ENCODE data around the gene FN1. TPM values are rescaled to one million over a fixed set of nuclear protein-coding genes. Genes with fewer than 3 reads are reported as not detected.
"Not testable (repeated sequence)": the region's sequence is repeated elsewhere in the genome, so short reads cannot be mapped to it uniquely, and the experiment has no call there.

FN1 gene
- total RNA-seq, 1 experiment from 2014 or later, result 143 TPM

DNA sequence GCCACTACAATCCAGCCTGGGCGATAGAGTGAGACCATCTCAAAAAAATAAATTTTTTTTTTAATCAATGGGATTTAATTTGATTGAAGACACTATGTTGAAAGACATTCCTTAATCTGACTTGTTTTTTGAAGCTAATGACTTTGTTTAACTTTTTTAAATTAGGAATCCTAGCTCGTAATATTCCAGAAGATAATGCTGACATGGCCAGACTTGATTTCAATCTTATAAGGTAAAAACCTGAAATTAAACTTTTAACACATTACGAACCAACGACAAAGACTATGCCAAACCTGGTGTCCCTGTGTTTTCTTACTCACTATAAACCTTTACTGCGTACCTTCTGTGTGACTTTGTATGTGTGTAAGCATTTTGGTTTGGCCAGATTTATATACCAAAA lies 116.4 kb downstream of the FN1 start:
- no peaks in the 10 kb centered on the region for H3K9me3 ChIP-seq (replicated peaks)
- H3K36me3 ChIP-seq, result peaks cover 59% of the 10 kb centered on the region

GRCh38 chr2:215316336-215316735 lies 119.5 kb downstream of the FN1 start:
- peaks cover 3% of the 10 kb centered on the region; the same call in 1 of the 2 replicates for H3K4me1 ChIP-seq
- no peaks in the 10 kb centered on the region for H3K27me3 ChIP-seq
- H3K4me3 ChIP-seq, result no peak overlapping the region
- H3K9me3 ChIP-seq (replicated peaks), result no peaks in the 10 kb centered on the region
- no peak for DNase-seq
- H3K27ac ChIP-seq, result no peak overlapping the region
- peaks cover 52% of the 10 kb centered on the region for H3K36me3 ChIP-seq

More for the DNA sequence above, 116.4 kb downstream of the FN1 start:
- H3K4me1 ChIP-seq, result no peaks in the 10 kb centered on the region
- no peak overlapping the region for H3K27ac ChIP-seq
- no peak overlapping the region for H3K4me3 ChIP-seq
- no peak for DNase-seq
- no peaks in the 10 kb centered on the region for H3K27me3 ChIP-seq

- Histone ChIP-seq H3K4me3 (no peak overlapping the region), H3K27ac (no peak overlapping the region), H3K4me1 (peaks cover 3% of the 10 kb centered on the region; the same call in 1 of the 2 replicates), H3K36me3 (peaks cover 45% of the 10 kb centered on the region), H3K9me3 (replicated peaks) (no peaks in the 10 kb centered on the region), H3K27me3 (no peaks in the 10 kb centered on the region)
- no peak for DNase-seq
Measured at GRCh38 chr2:215315301-215315700, 120.6 kb downstream of the FN1 start.

GRCh38 chr2:215314896-215315295 lies 121.0 kb downstream of the FN1 start:
- no peaks in the 10 kb centered on the region for H3K9me3 ChIP-seq (replicated peaks)
- peaks cover 3% of the 10 kb centered on the region; the same call in 1 of the 2 replicates for H3K4me1 ChIP-seq
- H3K4me3 ChIP-seq, result no peak overlapping the region
- H3K27me3 ChIP-seq, result no peaks in the 10 kb centered on the region
- no peak overlapping the region for H3K27ac ChIP-seq
- peaks cover 41% of the 10 kb centered on the region for H3K36me3 ChIP-seq
- DNase-seq, result no peak

DNA sequence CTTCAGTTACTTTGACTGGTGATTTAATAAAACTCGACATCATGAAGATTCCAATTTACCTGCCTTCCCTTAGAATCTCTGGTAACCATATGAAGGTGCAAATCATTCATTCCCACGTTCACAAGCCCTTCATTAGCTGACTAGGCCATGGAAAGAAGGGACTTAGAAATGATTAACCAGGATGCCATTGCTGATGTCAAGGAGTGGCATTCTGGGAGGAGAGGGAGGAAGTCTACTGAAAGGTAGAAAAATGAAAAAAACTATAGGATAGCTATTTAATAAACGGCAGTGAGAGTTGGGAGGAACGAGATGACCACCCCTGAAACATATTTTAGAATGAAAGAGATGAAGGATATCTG lies 122.6 kb downstream of the FN1 start:
- Histone ChIP-seq H3K27ac (no peak overlapping the region), H3K4me3 (peak overlapping the region; percentile 84), H3K36me3 (peaks cover 33% of the 10 kb centered on the region), H3K27me3 (no peaks in the 10 kb centered on the region), H3K9me3 (replicated peaks) (no peaks in the 10 kb centered on the region), H3K4me1 (peaks cover 3% of the 10 kb centered on the region; the same call in 1 of the 2 replicates)
- no peak for DNase-seq

DNA sequence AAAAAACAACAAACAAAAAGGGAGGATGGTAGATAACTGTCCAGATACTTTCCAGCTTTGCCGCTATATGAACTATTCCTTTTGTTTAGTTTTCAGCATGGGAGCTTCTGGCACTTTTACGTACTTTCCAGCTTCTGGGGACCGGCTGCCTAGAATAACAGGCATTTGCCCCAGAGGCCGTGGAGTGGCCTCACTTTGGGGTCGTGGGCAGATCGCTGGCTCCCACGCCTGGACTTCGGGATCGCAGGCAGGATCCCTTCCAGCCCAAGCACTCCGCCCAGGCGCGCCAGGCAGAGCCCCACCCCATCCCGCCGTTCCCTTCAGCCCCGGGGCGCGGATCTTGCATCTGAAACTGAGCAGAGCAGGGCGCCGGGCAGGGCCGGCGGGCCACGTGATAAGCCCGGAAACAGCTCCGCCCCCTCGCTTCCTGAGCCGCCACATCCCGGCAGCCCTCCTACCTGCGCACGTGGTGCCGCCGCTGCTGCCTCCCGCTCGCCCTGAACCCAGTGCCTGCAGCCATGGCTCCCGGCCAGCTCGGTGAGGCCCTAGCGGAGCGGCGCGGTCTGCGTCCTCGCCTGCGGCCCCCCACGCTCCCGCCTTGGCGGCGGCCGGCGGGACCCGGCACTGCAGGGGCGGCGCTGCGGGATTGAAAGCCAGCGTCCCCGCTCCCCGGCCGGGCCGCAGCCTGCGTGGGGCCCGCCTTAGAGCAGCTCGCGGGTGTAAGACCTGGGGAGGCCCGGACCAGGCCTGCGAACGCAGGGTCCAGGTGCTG lies 124.1 kb downstream of the FN1 start, which contains the start of gene ATIC:
Gene ATIC, plus strand, starts transcription at position 435 of the 772 bp plus-strand sequence. Its CDS starts 84 bp downstream, at position 519.
- H3K27me3 ChIP-seq, result no peaks in the 10 kb centered on the region

GRCh38 chr2:215311259-215311624 lies 124.6 kb downstream of the FN1 start:
- not testable (repeated sequence) for H3K9me3 ChIP-seq (replicated peaks); H3K4me1 ChIP-seq; H3K27me3 ChIP-seq
- peak overlapping the region; percentile 84 for H3K4me3 ChIP-seq
- H3K36me3 ChIP-seq, result peaks cover 21% of the 10 kb centered on the region
- DNase-seq, result peak in 1 of 2 experiments; percentile 19
- peak overlapping the region; percentile 76 for H3K27ac ChIP-seq

More for the DNA sequence above, 124.1 kb downstream of the FN1 start, which contains the start of gene ATIC:
- Histone ChIP-seq H3K4me1 (peaks cover 3% of the 10 kb centered on the region; the same call in 1 of the 2 replicates), H3K27ac (peak within 1 kb of the TSS; percentile 76), H3K36me3 (peaks cover 25% of the 10 kb centered on the region), H3K4me3 (peak within 1 kb of the TSS; percentile 84), H3K9me3 (replicated peaks) (no peaks in the 10 kb centered on the region)
- DNase-seq, result peak; percentile 95

Other genes with a start within 250 kb of the FN1 start
- gene ATIC, start 124.0 kb downstream of the FN1 start, total RNA-seq (2014; rRNA removed; shearing (Covaris generic)), result 48.2 and 50.7 TPM in 2 replicates

Measured in SJCRH30 (cell line).